ENCODE results near the gene B3GAT3. TPM values are rescaled to one million over a fixed set of nuclear protein-coding genes. Genes with fewer than 3 reads are reported as not detected.

The B3GAT3 gene
- total RNA-seq, 2 experiments from 2014 or later = 76.1 to 87.0 TPM

DNA sequence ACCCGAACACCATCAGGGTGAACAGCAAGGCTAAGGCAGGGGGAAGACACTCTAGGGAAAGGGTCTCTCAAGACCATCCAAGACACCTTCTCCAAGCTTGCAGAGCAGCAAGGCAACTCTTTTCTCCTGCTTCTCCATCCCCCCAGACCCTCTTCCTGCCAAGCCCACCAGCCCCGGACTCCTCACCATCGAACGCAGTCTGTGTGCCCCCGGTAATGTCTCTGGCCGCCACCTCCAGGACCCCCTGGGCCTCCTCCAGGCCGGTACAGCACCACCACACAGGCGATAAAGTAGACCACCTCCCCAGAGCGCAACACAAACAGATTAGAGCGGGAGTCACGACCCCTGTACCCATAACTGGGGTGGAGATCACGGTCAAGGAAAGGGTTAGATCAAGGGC lies 13.0 kb downstream of the B3GAT3 start:
- Mint-ChIP-seq H3K9me3 (no peaks in the 10 kb centered on the region), H3K4me3 (peak overlapping the region; percentile 22)
- POLR2A ChIA-PET = interaction anchor here (0.7 to 2.0 kb wide), 5 partner anchors 9 to 41 kb away, joined by 3 to 12 read pairs (median 8); partner anchors contain the start of genes B3GAT3 and TUT1

DNA sequence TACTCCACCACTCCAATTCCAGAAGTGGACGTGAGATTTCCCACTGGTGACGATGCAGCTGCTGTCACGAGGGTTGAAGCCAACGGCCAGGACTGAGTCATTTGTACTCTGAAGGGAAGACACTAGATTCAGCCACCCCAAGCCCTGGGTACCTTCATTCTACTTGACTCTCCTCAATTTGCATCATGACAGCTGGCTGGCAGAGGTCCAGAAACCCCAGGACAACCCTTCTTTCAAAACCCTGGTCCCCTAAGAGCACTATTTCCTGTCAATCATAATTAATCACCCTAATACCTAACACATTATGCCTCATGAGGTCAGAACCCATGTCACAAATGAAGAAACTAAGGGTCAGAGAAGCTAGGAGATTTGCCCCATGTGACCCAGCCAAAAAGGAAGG lies 14.1 kb downstream of the B3GAT3 start:
- Mint-ChIP-seq H3K27ac (no peak overlapping the region), H3K36me3 (peaks cover 28% of the 10 kb centered on the region), H3K4me3 (no peak overlapping the region), H3K4me1 (peaks cover 28% of the 10 kb centered on the region), H3K27me3 (no peaks in the 10 kb centered on the region), H3K9me3 (no peaks in the 10 kb centered on the region)
- POLR2A ChIA-PET = interaction anchor here (0.7 to 2.0 kb wide), 3 partner anchors 9 to 212 kb away, joined by 3 to 12 read pairs (median 10); partner anchors contain the start of gene TUT1
- DNase-seq (no peak), ATAC-seq (ENCODE audit: low read depth) (no peak)

More for the DNA sequence above, 13.0 kb downstream of the B3GAT3 start:
- ATAC-seq (ENCODE audit: low read depth) (no peak), DNase-seq (no peak)
- Mint-ChIP-seq H3K4me1 (peaks cover 31% of the 10 kb centered on the region), H3K27ac (peak overlapping the region; percentile 30), H3K36me3 (peaks cover 23% of the 10 kb centered on the region), H3K27me3 (no peaks in the 10 kb centered on the region)

DNA sequence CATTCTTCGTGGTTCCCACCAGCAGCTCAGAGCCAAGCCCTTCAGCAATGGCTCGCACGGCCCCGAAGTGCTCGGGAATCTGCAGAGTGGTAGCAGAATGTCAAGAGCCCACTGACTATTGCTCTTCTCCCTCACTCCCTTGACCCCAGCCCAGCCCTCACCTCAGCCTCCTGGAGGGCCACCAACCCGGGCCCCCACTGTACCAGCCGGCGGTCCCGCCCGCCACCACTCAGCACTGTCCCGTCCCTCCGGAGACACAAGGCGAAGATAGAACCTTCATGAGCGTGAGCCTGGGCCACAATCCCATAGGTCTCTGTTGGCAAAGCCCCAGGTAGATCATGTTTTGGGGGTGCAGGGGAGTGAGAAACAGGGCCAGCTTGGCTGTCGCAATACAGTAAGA lies 15.9 kb downstream of the B3GAT3 start:
- H3K4me3 Mint-ChIP-seq = no peak overlapping the region
- H3K36me3 Mint-ChIP-seq = peaks cover 32% of the 10 kb centered on the region
- H3K27ac Mint-ChIP-seq = no peak overlapping the region
- no peak for ATAC-seq (ENCODE audit: low read depth)
- no peak for DNase-seq
- H3K4me1 Mint-ChIP-seq = peaks cover 28% of the 10 kb centered on the region
- H3K27me3 Mint-ChIP-seq = no peaks in the 10 kb centered on the region
- POLR2A ChIA-PET = interaction anchor here (1.0 to 1.2 kb wide), 2 partner anchors 14 to 41 kb away, joined by 3 read pairs; partner anchors contain the start of gene GANAB
- no peaks in the 10 kb centered on the region for H3K9me3 Mint-ChIP-seq

DNA sequence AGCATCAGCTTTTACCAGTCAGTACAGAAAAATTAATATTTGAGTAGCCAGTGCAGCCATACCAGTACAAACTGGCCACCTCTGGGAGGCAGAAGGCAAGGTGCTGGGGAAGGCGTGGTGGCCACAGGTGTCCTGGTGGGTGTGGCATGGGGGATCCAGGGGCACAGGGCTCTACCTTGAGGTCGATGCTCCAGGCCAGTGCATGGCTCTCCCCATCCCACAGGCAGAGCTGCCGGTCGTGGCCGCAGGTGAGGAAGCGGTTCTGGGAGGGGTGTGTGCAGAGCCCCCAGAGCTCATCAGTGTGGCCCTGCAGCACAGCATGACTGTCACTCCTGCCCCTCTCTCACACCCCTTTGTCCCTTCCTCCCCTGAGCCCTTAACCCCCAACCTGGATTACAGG lies 16.3 kb downstream of the B3GAT3 start:
- Mint-ChIP-seq H3K4me1 (peaks cover 27% of the 10 kb centered on the region), H3K4me3 (no peak overlapping the region), H3K27me3 (no peaks in the 10 kb centered on the region), H3K27ac (no peak overlapping the region), H3K36me3 (peaks cover 34% of the 10 kb centered on the region), H3K9me3 (no peaks in the 10 kb centered on the region)
- POLR2A ChIA-PET = interaction anchor here (1.0 to 1.2 kb wide), 2 partner anchors 13 to 41 kb away, joined by 3 read pairs; partner anchors contain the start of gene GANAB
- ATAC-seq (ENCODE audit: low read depth) = no peak
- DNase-seq = no peak

DNA sequence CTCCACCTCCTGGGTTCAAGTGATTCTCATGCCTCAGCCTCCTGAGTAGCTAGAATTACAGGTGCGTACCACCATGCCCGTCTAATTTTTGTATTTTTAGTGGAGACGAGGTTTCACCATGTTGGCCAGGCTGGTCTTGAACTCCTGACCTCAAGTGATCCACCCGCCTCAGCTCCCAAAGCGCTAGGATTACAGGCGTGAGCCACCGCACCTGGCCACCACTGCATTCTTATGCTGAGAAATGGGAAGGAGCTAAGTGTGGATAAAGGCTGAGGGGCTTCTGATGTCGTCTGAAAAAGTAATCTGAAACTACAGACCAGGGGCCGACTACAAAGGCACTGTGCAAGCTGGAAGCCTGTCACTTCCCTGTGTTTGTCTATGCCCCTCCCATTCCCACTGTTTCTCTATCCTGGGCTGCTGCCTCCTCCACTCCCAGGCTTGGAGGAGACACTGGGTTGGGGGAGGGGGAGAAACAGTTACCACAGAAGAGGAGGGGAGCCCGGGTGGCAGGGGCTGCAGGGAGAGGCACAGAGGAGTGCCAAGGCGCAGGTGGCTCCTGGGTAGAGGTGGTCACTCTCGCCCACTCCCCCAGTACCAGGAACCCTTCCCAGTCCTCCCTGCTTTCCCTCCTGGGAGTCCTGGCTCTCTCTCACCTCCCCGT lies 17.2 kb downstream of the B3GAT3 start:
- POLR2A ChIA-PET = interaction anchor here (1.2 to 1.7 kb wide), 3 partner anchors 17 to 68 kb away, joined by 3 to 5 read pairs (median 3); partner anchors contain the start of genes B3GAT3, INTS5, LBHD1 and UQCC3

GRCh38 chr11:62603776-62604299 lies 17.9 kb downstream of the B3GAT3 start:
- POLR2A ChIA-PET = interaction anchor here (1.2 to 3.8 kb wide), 5 partner anchors 8 to 68 kb away, joined by 3 to 83 read pairs (median 5); partner anchors contain the start of genes B3GAT3, EML3, INTS5 and LBHD1
- H3K36me3 Mint-ChIP-seq = peaks cover 43% of the 10 kb centered on the region
- no peak overlapping the region for H3K27ac Mint-ChIP-seq

More for the DNA sequence above, 17.2 kb downstream of the B3GAT3 start:
- Mint-ChIP-seq H3K4me3 (no peak overlapping the region), H3K27me3 (no peaks in the 10 kb centered on the region), H3K4me1 (peaks cover 27% of the 10 kb centered on the region), H3K9me3 (no peaks in the 10 kb centered on the region), H3K27ac (no peak overlapping the region), H3K36me3 (peaks cover 40% of the 10 kb centered on the region)
- DNase-seq = no peak
- ATAC-seq (ENCODE audit: low read depth) = no peak

DNA sequence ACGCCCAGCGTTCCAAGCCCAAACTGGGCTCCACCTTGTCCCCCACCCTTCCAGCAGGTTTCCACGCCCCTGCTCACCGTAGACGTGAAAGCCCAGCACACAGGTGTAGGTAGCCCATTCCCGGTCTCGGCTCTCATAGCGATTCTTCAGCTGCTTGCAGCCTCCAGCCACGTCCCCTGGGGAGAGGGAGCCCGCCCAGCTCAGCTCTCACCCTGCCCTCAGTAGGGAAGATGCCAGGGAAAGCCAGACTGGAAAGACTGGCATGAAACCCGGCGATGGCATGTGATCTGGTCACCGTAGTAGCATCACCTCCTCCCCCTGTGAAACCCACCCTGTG lies 18.7 kb downstream of the B3GAT3 start:
- POLR2A ChIA-PET = interaction anchor here (1.2 to 3.8 kb wide), 4 partner anchors 9 to 50 kb away, joined by 3 to 83 read pairs (median 4); partner anchors contain the start of genes B3GAT3, EML3, INTS5 and TUT1
- Mint-ChIP-seq H3K27ac (peak overlapping the region; percentile 17), H3K9me3 (no peaks in the 10 kb centered on the region), H3K36me3 (peaks cover 46% of the 10 kb centered on the region), H3K4me3 (peak overlapping the region; percentile 11), H3K27me3 (no peaks in the 10 kb centered on the region), H3K4me1 (peaks cover 26% of the 10 kb centered on the region)
- ATAC-seq (ENCODE audit: low read depth) = no peak
- no peak for DNase-seq

More at GRCh38 chr11:62603776-62604299, 17.9 kb downstream of the B3GAT3 start:
- no peak for DNase-seq
- peaks cover 27% of the 10 kb centered on the region for H3K4me1 Mint-ChIP-seq
- no peak for ATAC-seq (ENCODE audit: low read depth)
- no peak overlapping the region for H3K4me3 Mint-ChIP-seq
- H3K27me3 Mint-ChIP-seq = no peaks in the 10 kb centered on the region
- no peaks in the 10 kb centered on the region for H3K9me3 Mint-ChIP-seq

- peaks cover 51% of the 10 kb centered on the region for H3K36me3 Mint-ChIP-seq
- H3K9me3 Mint-ChIP-seq = no peaks in the 10 kb centered on the region
- H3K4me3 Mint-ChIP-seq = peak overlapping the region; percentile 87
- peak overlapping the region; percentile 88 for H3K27ac Mint-ChIP-seq
- H3K27me3 Mint-ChIP-seq = no peaks in the 10 kb centered on the region
- H3K4me1 Mint-ChIP-seq = peaks cover 31% of the 10 kb centered on the region
- ATAC-seq (ENCODE audit: low read depth) (no peak), DNase-seq (no peak)
- POLR2A ChIA-PET = interaction anchor here (0.6 to 4.2 kb wide), 32 partner anchors 9 to 284 kb away, joined by 3 to 83 read pairs (median 6); partner anchors contain the start of genes B3GAT3, BSCL2, C11orf98 and CSKMT
Measured at GRCh38 chr11:62602141-62603071, 19.4 kb downstream of the B3GAT3 start.

GRCh38 chr11:62601372-62602140 lies 20.2 kb downstream of the B3GAT3 start, which contains the start of gene MTA2:
TSS of gene MTA2 (minus strand) at chr11:62601865. CDS start at chr11:62601450, 415 bp downstream.
- Mint-ChIP-seq H3K9me3 (no peaks in the 10 kb centered on the region), H3K36me3 (peaks cover 52% of the 10 kb centered on the region), H3K4me3 (peak within 1 kb of the TSS; percentile 87), H3K27me3 (no peaks in the 10 kb centered on the region), H3K4me1 (peaks cover 34% of the 10 kb centered on the region), H3K27ac (peak within 1 kb of the TSS; percentile 88)
- POLR2A ChIA-PET = interaction anchor here (0.6 to 4.2 kb wide), 32 partner anchors 9 to 285 kb away, joined by 3 to 83 read pairs (median 6); partner anchors contain the start of genes B3GAT3, BSCL2, C11orf98 and CSKMT
- DNase-seq = peak; percentile 99
- ATAC-seq (ENCODE audit: low read depth) = peak; percentile 89

DNA sequence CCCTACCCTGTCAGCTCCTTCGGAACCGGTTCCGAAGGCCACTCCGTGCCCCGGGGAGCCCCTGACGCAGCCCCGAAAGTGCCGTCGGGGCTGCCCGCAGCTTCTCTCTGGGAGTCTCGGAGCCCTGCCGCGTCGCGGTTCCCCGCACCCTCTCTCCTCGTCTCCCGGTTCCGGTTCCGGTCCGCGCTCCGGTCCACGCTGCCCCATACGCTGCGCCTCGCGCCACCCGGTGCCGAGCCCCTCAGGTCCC lies 20.7 kb downstream of the B3GAT3 start:
- H3K27ac Mint-ChIP-seq = peak overlapping the region; percentile 88
- no peak for ATAC-seq (ENCODE audit: low read depth)
- POLR2A ChIA-PET = interaction anchor here (0.6 to 4.2 kb wide), 20 partner anchors 9 to 280 kb away, joined by 3 to 83 read pairs (median 8); partner anchors contain the start of genes B3GAT3, BSCL2, C11orf98 and CSKMT
- H3K36me3 Mint-ChIP-seq = peaks cover 51% of the 10 kb centered on the region
- DNase-seq = no peak
- peaks cover 34% of the 10 kb centered on the region for H3K4me1 Mint-ChIP-seq
- H3K9me3 Mint-ChIP-seq = no peaks in the 10 kb centered on the region
- H3K4me3 Mint-ChIP-seq = peak overlapping the region; percentile 87
- H3K27me3 Mint-ChIP-seq = no peaks in the 10 kb centered on the region

DNA sequence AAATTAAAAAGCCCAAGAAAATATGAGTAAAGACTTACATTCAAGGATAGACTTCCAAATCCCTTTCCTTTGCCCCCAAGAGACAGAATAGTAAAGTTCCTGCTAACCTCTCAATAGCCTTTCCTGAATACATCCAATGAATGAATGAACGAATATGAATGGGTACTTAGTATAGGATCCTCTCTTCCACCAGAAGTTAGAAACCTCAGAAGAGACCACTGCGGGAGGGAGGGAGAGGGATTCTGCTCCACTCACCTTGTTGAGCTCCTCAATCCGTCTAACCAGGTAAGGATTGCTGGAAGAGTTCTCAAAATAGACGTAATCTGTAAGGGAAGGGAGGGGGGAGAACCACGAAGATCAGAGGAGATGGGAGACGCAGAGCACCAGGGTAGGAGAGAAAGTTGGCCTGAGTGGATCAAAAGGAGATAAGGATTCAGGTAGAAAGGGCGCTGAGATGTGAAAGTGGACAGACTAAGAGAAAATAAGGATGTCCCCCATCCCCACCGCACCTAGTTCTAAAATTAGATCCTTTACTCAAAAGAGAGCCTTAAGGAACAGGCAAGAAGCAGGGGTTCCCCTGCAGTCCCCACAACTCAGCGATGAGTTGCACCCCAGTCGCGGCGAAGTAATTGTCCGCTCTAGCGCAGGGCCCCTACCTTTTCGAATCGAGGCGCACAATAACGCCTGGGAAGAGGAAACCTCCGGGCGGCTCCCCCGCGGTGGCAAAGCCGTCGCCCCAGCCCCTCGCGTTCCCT lies 21.2 kb downstream of the B3GAT3 start:
- ATAC-seq (ENCODE audit: low read depth) (no peak), DNase-seq (no peak)
- Mint-ChIP-seq H3K27ac (peak overlapping the region; percentile 88), H3K36me3 (peaks cover 52% of the 10 kb centered on the region), H3K4me3 (peak overlapping the region; percentile 87), H3K27me3 (no peaks in the 10 kb centered on the region), H3K4me1 (peaks cover 35% of the 10 kb centered on the region), H3K9me3 (no peaks in the 10 kb centered on the region)
- POLR2A ChIA-PET = interaction anchor here (0.5 to 4.2 kb wide), 17 partner anchors 9 to 256 kb away, joined by 3 to 83 read pairs (median 14); partner anchors contain the start of genes B3GAT3, BSCL2, C11orf98 and CSKMT

Measured in activated naive CD8-positive, alpha-beta T cell treated with anti-CD3 and anti-CD28 coated beads, Interleukin-2, amount 10 ng/mL, durations not matched to agents 7 days and 5 days (primary cell).